ENCODE data around the gene FLVCR1.
"Not testable (repeated sequence)": the region's sequence is repeated elsewhere in the genome, so short reads cannot be mapped to it uniquely, and the experiment has no call there.

Gene FLVCR1

GRCh38 chr1:212879947-212880690 lies 22.0 kb downstream of the FLVCR1 start:
- DNase-seq (ENCODE audit: low read depth) = no peak
- no peak for TF ChIP-seq CTCF (IDR thresholded peaks at IDR 0.05; ENCODE audit: control insufficient read depth, extremely low read depth, insufficient read depth)

GRCh38 chr1:212884592-212884991 lies 26.5 kb downstream of the FLVCR1 start:
- no peak for DNase-seq (ENCODE audit: low read depth)
- H3K4me3 ChIP-seq (ENCODE audit: low read depth, low read length) = no peak overlapping the region
- no peak for TF ChIP-seq CTCF (IDR thresholded peaks at IDR 0.05; ENCODE audit: control insufficient read depth, extremely low read depth, insufficient read depth)

More at GRCh38 chr1:212879947-212880690, 22.0 kb downstream of the FLVCR1 start:
- no peak overlapping the region for H3K4me3 ChIP-seq (ENCODE audit: low read depth, low read length)

GRCh38 chr1:212892108-212892507 lies 34.0 kb downstream of the FLVCR1 start:
- DNase-seq (ENCODE audit: low read depth) = no peak
- TF ChIP-seq CTCF (IDR thresholded peaks at IDR 0.05; ENCODE audit: control insufficient read depth, extremely low read depth, insufficient read depth) = no peak
- H3K4me3 ChIP-seq (ENCODE audit: low read depth, low read length) = no peak overlapping the region

GRCh38 chr1:212899845-212900244 lies 41.8 kb downstream of the FLVCR1 start:
- no peak overlapping the region for H3K4me3 ChIP-seq (ENCODE audit: low read depth, low read length)
- no peak for DNase-seq (ENCODE audit: low read depth)
- no peak for TF ChIP-seq CTCF (IDR thresholded peaks at IDR 0.05; ENCODE audit: control insufficient read depth, extremely low read depth, insufficient read depth)

- no peak for TF ChIP-seq CTCF (IDR thresholded peaks at IDR 0.05; ENCODE audit: control insufficient read depth, extremely low read depth, insufficient read depth)
- DNase-seq (ENCODE audit: low read depth) = no peak
- H3K4me3 ChIP-seq (ENCODE audit: low read depth, low read length) = no peak overlapping the region
Measured at GRCh38 chr1:212901290-212901689, 43.2 kb downstream of the FLVCR1 start.

- TF ChIP-seq CTCF (IDR thresholded peaks at IDR 0.05; ENCODE audit: control insufficient read depth, extremely low read depth, insufficient read depth) = no peak
- no peak overlapping the region for H3K4me3 ChIP-seq (ENCODE audit: low read depth, low read length)
- DNase-seq (ENCODE audit: low read depth) = no peak
Measured at GRCh38 chr1:212902054-212902453, 44.0 kb downstream of the FLVCR1 start.

- DNase-seq (ENCODE audit: low read depth) = no peak
- TF ChIP-seq CTCF (IDR thresholded peaks at IDR 0.05; ENCODE audit: control insufficient read depth, extremely low read depth, insufficient read depth) = no peak
- H3K4me3 ChIP-seq (ENCODE audit: low read depth, low read length) = no peak overlapping the region
Measured at GRCh38 chr1:212903664-212904063, 45.6 kb downstream of the FLVCR1 start.

GRCh38 chr1:212908071-212908470 lies 50.0 kb downstream of the FLVCR1 start:
- not testable (repeated sequence) for DNase-seq (ENCODE audit: low read depth); H3K4me3 ChIP-seq (ENCODE audit: low read depth, low read length)

Data from LNCaP clone FGC (cell line).